HG02852 (cell line): ENCODE measurements around the gene HSPB9.

Experiments used
- ATAC-seq: cut with Tn5 transposase; IDR thresholded peaks from one replicate; pipeline ENCODE4 v1.9.1; 2021; ENCODE audit warnings: mild to moderate bottlenecking, moderate library complexity; ENCODE audit not compliant: unreplicated experiment

HSPB9 gene

GRCh38 chr17:42122371-42123303, at the start of gene HSPB9:
TSS of gene HSPB9 (plus strand) at chr17:42122804. CDS start at chr17:42122851, 47 bp downstream.
- ATAC-seq = no peak

GRCh38 chr17:42075789-42076188, 46.8 kb upstream of the HSPB9 start:
- ATAC-seq = no peak

- ATAC-seq = no peak
These were observed 45.6 kb upstream of the HSPB9 start for GRCh38 chr17:42076797-42077559.

GRCh38 chr17:42077755-42078154, 44.8 kb upstream of the HSPB9 start:
- ATAC-seq = no peak

- ATAC-seq = no peak
These were observed 44.1 kb upstream of the HSPB9 start for GRCh38 chr17:42078396-42079043.

- ATAC-seq = no peak
These were observed 43.1 kb upstream of the HSPB9 start for GRCh38 chr17:42079541-42079940.

- no peak for ATAC-seq
These were observed 41.0 kb upstream of the HSPB9 start for GRCh38 chr17:42081516-42082129.

- no peak for ATAC-seq
These were observed 35.4 kb upstream of the HSPB9 start for GRCh38 chr17:42087042-42087701.

- no peak for ATAC-seq
These were observed 34.6 kb upstream of the HSPB9 start for GRCh38 chr17:42087736-42088705.

- ATAC-seq = no peak
These were observed 33.9 kb upstream of the HSPB9 start for GRCh38 chr17:42088736-42089135.

- ATAC-seq = no peak
These were observed 31.4 kb upstream of the HSPB9 start for GRCh38 chr17:42090964-42091790.

- no peak for ATAC-seq
These were observed 29.7 kb upstream of the HSPB9 start for GRCh38 chr17:42092939-42093338.

GRCh38 chr17:42094375-42095069, 28.1 kb upstream of the HSPB9 start:
- ATAC-seq = no peak

- ATAC-seq = no peak
These were observed 26.1 kb upstream of the HSPB9 start for GRCh38 chr17:42096360-42097111.

- ATAC-seq = no peak
These were observed 24.6 kb upstream of the HSPB9 start, which contains the start of gene ZNF385C for GRCh38 chr17:42097691-42098631. TSS of gene ZNF385C (minus strand) at chr17:42098473. CDS start at chr17:42063056, 35,417 bp downstream.
